GM12878 (cell line): Measurements from ENCODE around the gene VPS18. TPM values are rescaled to one million over a fixed set of nuclear protein-coding genes. Genes with fewer than 3 reads are reported as not detected.

Experiments
- ATF3 ChIP-seq: IDR thresholded peaks from 2 replicates; pipeline ENCODE4 v1.6.1; 2011; ENCODE audit warnings: low read depth, mild to moderate bottlenecking, low read length, moderate library complexity, borderline replicate concordance; ENCODE audit errors: extremely low read depth
- BACH1 ChIP-seq: fragments of 450-650 bp; IDR thresholded peaks from 2 replicates; pipeline ENCODE4 v1.6.1; 2017; ENCODE audit warnings: mild to moderate bottlenecking, borderline replicate concordance
- BHLHE40 ChIP-seq, 2 experiments: fragments of 450-650 bp in 1 of 2; IDR thresholded peaks; 2 replicates each; pipeline ENCODE4 v1.6.1; 2011 to 2017; ENCODE audit warnings: low read depth in 2 of 2, borderline replicate concordance in 1 of 2, improper control_type of control experiment in 1 of 2, low read length in 1 of 2, mild to moderate bottlenecking in 1 of 2
- BRCA1 ChIP-seq: IDR thresholded peaks from 2 replicates; pipeline ENCODE4 v1.6.1; 2011; ENCODE audit warnings: low read depth, low read length, improper control_type of control experiment
- ELK1 ChIP-seq: IDR thresholded peaks from 2 replicates; pipeline ENCODE4 v1.6.1; 2012; ENCODE audit warnings: low read depth, low read length, improper control_type of control experiment
- EP300 ChIP-seq, 2 experiments: fragments of 150-350 bp in 1 of 2; IDR thresholded peaks; 2 replicates each; pipeline ENCODE4 v1.6.1; 2011 to 2012; ENCODE audit warnings: low read depth in 2 of 2, low read length in 2 of 2, borderline replicate concordance in 1 of 2, improper control_type of control experiment in 1 of 2, inconsistent platforms in 1 of 2; ENCODE audit not compliant: control insufficient read depth in 1 of 2
- HDAC6 ChIP-seq: fragments of 200-600 bp; sonication (generic); IDR thresholded peaks from one replicate; pipeline ENCODE4 v1.8.0; 2017; ENCODE audit warnings: antibody characterized with exemption; ENCODE audit not compliant: unreplicated experiment
- PML ChIP-seq: IDR thresholded peaks from 2 replicates; pipeline ENCODE4 v1.6.1; 2012; ENCODE audit warnings: low read length, inconsistent platforms
- POLR2A ChIP-seq: IDR thresholded peaks from 2 replicates; pipeline ENCODE4 v1.6.1; 2011; ENCODE audit warnings: low read depth, mild to moderate bottlenecking, low read length
- POLR2AphosphoS5 ChIP-seq: IDR thresholded peaks from 2 replicates; pipeline ENCODE4 v1.6.1; 2011; ENCODE audit warnings: mild to moderate bottlenecking, low read length, inconsistent platforms
- RUNX3 ChIP-seq: IDR thresholded peaks from 2 replicates; pipeline ENCODE4 v1.6.1; 2012; ENCODE audit warnings: low read length, inconsistent platforms
- USF2 ChIP-seq: IDR thresholded peaks from 2 replicates; pipeline ENCODE4 v1.6.1; 2011; ENCODE audit warnings: low read depth, low read length, improper control_type of control experiment, borderline replicate concordance
- ZNF274 ChIP-seq: IDR thresholded peaks from one replicate; pipeline ENCODE4 v1.8.0; 2011; ENCODE audit not compliant: insufficient read length, insufficient read depth
- ZNF384 ChIP-seq: IDR thresholded peaks from 2 replicates; pipeline ENCODE4 v1.6.1; 2012; ENCODE audit warnings: low read depth, mild to moderate bottlenecking, low read length, improper control_type of control experiment, borderline replicate concordance
- ZZZ3 ChIP-seq: IDR thresholded peaks from 2 replicates; pipeline ENCODE4 v1.6.1; 2011; ENCODE audit warnings: low read depth; ENCODE audit not compliant: control insufficient read depth, insufficient read length
- polyA plus RNA-seq, 11 experiments: library from polyadenylated mRNA; depleted of rRNA in 4 of 11; unstranded in 6 of 11; stranded (reverse) in 5 of 11; fragments of >200 nt; fragmentation: Nextera tagmentation in 4 of 11; fragmentation: Illumina TruSeq in 1 of 11; extraction: Ambion mirVana in 4 of 11; extraction: Trizol in 1 of 11; gene quantifications; 1 replicate in 1 of 11; 2 replicates in 10 of 11; pipeline versions ENCODE4 v1.2.1 to v1.2.3, GENCODE V29; 2011 to 2016; ENCODE audit warnings: inconsistent platforms in 2 of 11, missing spikeins in 2 of 11, low read depth in 1 of 11
- total RNA-seq, 4 experiments: library from RNA; depleted of rRNA in 3 of 4; stranded (reverse); fragments of >200 nt in 3 of 4; fragmentation: Illumina TruSeq in 1 of 4; extraction: Trizol in 1 of 4; gene quantifications; 2 replicates each; pipeline versions ENCODE4 v1.2.1 to v1.2.3, GENCODE V29; 2013 to 2021
- TF ChIP-seq, protein P1 (sequence below): IDR thresholded peaks from 2 replicates; pipeline ENCODE4 v1.6.1; 2012; ENCODE audit warnings: improper control_type of control experiment, low read depth, low read length; ENCODE audit not compliant: insufficient replicate concordance
- TF ChIP-seq, protein P2 (sequence below): fragments of 150-350 bp; IDR thresholded peaks from 2 replicates; pipeline ENCODE4 v1.6.1; 2014; ENCODE audit warnings: mild to moderate bottlenecking, low read depth, low read length

VPS18 gene
- total and polyA plus RNA-seq, 10 of the 15 experiments (the other 5 are each of a cell fraction or from before 2014, with no cell fraction given): 0.71 to 20.4 (median 10.6) TPM

- TF ChIP-seq BRCA1 (no peak), POLR2A (peak; percentile 80), ELK1 (no peak; the same call in 1 of the 2 replicates), ZNF384 (0 out of 2 replicates have a peak, but pooled peaks have one; percentile 29), USF2 (peak; percentile 74), PML (no peak), BHLHE40 (IDR thresholded peaks at IDR 0.05; ENCODE audit: borderline replicate concordance in 1 of 2, low read depth in 2 of 2, low read length in 1 of 2) (peak in 1 of 2 experiments; percentile 79; a peak in 3 of 4 replicates), BACH1 (no peak; the same call in 1 of the 2 replicates), ZZZ3 (no peak), HDAC6 (no peak), ZNF274 (no peak), POLR2AphosphoS5 (peak; percentile 70), ATF3 (peak; percentile 45; the same call in 1 of the 2 replicates), RUNX3 (no peak), EP300 (IDR thresholded peaks at IDR 0.05; ENCODE audit: borderline replicate concordance in 1 of 2, control insufficient read depth in 1 of 2, low read depth in 2 of 2, low read length in 2 of 2) (no peak)
- TF ChIP-seq, protein P1, sequence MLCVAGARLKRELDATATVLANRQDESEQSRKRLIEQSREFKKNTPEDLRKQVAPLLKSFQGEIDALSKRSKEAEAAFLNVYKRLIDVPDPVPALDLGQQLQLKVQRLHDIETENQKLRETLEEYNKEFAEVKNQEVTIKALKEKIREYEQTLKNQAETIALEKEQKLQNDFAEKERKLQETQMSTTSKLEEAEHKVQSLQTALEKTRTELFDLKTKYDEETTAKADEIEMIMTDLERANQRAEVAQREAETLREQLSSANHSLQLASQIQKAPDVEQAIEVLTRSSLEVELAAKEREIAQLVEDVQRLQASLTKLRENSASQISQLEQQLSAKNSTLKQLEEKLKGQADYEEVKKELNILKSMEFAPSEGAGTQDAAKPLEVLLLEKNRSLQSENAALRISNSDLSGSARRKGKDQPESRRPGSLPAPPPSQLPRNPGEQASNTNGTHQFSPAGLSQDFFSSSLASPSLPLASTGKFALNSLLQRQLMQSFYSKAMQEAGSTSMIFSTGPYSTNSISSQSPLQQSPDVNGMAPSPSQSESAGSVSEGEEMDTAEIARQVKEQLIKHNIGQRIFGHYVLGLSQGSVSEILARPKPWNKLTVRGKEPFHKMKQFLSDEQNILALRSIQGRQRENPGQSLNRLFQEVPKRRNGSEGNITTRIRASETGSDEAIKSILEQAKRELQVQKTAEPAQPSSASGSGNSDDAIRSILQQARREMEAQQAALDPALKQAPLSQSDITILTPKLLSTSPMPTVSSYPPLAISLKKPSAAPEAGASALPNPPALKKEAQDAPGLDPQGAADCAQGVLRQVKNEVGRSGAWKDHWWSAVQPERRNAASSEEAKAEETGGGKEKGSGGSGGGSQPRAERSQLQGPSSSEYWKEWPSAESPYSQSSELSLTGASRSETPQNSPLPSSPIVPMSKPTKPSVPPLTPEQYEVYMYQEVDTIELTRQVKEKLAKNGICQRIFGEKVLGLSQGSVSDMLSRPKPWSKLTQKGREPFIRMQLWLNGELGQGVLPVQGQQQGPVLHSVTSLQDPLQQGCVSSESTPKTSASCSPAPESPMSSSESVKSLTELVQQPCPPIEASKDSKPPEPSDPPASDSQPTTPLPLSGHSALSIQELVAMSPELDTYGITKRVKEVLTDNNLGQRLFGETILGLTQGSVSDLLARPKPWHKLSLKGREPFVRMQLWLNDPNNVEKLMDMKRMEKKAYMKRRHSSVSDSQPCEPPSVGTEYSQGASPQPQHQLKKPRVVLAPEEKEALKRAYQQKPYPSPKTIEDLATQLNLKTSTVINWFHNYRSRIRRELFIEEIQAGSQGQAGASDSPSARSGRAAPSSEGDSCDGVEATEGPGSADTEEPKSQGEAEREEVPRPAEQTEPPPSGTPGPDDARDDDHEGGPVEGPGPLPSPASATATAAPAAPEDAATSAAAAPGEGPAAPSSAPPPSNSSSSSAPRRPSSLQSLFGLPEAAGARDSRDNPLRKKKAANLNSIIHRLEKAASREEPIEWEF: no peak
- TF ChIP-seq, protein P2, sequence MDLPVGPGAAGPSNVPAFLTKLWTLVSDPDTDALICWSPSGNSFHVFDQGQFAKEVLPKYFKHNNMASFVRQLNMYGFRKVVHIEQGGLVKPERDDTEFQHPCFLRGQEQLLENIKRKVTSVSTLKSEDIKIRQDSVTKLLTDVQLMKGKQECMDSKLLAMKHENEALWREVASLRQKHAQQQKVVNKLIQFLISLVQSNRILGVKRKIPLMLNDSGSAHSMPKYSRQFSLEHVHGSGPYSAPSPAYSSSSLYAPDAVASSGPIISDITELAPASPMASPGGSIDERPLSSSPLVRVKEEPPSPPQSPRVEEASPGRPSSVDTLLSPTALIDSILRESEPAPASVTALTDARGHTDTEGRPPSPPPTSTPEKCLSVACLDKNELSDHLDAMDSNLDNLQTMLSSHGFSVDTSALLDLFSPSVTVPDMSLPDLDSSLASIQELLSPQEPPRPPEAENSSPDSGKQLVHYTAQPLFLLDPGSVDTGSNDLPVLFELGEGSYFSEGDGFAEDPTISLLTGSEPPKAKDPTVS: no peak
Measured at GRCh38 chr15:40893733-40894680, at the start of gene VPS18 (continued).
